NCI-H2029 treated with DMSO at 0.1 percent for 48 hours (cell line): ENCODE data around the gene RNASE9.
"Not testable (repeated sequence)": the region's sequence is repeated elsewhere in the genome, so short reads cannot be mapped to it uniquely, and the experiment has no call there.

Experiments used
- DNase-seq: peaks from one replicate; lab custom pipeline; 2025; lab: John Stamatoyannopoulos, UW

The RNASE9 gene

GRCh38 chr14:20516921-20517320, 43.9 kb downstream of the RNASE9 start:
- no peak for DNase-seq

- no peak for DNase-seq
Measured at GRCh38 chr14:20515846-20516245, 45.0 kb downstream of the RNASE9 start.

GRCh38 chr14:20512177-20512905, 48.5 kb downstream of the RNASE9 start:
- DNase-seq, result no peak

GRCh38 chr14:20508367-20508766, 52.5 kb downstream of the RNASE9 start:
- DNase-seq, result no peak

- DNase-seq, result not testable (repeated sequence)
Measured at GRCh38 chr14:20507537-20507936, 53.3 kb downstream of the RNASE9 start.

DNA sequence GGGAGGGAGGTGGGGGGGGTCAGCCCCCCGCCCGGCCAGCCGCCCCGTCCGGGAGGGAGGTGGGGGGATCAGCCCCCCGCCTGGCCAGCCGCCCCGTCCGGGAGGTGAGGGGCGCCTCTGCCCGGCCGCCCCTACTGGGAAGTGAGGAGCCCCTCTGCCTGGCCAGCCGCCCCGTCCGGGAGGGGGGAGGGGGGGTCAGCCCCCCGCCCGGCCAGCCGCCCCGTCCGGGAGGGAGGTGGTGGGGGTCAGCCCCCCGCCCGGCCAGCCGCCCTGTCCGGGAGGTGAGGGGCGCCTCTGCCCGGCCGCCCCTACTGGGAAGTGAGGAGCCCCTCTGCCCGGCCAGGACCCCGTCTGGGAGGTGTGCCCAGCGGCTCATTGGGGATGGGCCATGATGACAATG, 54.1 kb downstream of the RNASE9 start:
- not testable (repeated sequence) for DNase-seq

DNA sequence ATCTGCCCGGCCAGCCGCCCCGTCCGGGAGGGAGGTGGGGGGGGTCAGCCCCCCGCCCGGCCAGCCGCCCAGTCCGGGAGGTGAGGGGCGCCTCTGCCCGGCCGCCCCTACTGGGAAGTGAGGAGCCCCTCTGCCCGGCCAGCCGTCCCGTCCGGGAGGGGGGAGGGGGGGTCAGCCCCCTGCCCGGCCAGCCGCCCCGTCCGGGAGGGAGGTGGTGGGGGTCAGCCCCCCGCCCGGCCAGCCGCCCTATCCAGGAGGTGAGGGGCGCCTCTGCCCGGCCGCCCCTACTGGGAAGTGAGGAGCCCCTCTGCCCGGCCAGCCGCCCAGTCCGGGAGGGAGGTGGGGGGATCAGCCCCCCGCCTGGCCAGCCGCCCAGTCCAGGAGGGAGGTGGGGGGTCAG, 54.6 kb downstream of the RNASE9 start:
- DNase-seq, result not testable (repeated sequence)
